Measurements from ENCODE around the gene EGFR. TPM values are rescaled to one million over a fixed set of nuclear protein-coding genes. Genes with fewer than 3 reads are reported as not detected.

EGFR gene
- polyA plus RNA-seq, 2 of the 4 experiments (the other 2 are of a cell fraction) = 59.5 to 63.8 TPM

- ATAC-seq (no peak), DNase-seq (ENCODE audit: low read depth in 1 of 2, low spot score in 1 of 2) (no peak), FAIRE-seq (no peak)
- peak overlapping the region; percentile 85; the same call in 1 of the 3 replicates for H3K4me2 ChIP-seq
- ChIA-PET CTCF (interaction anchor here (1.1 to 3.8 kb wide), 3 partner anchors 14 to 297 kb away, joined by 3 to 15 read pairs (median 10); no protein-coding TSS in a partner anchor), POLR2A (no interaction called here)
- peak overlapping the region; percentile 75 to 92; a peak in 5 of 6 replicates for H3K27ac ChIP-seq
- H3K9me3 ChIP-seq = no peaks in the 10 kb centered on the region
- TF ChIP-seq MAZ (IDR thresholded peaks at IDR 0.05; ENCODE audit: borderline replicate concordance, low read depth, low read length) = no peak
- no peak for TF ChIP-seq KDM1A (IDR thresholded peaks at IDR 0.05; ENCODE audit: low read depth)
- TF ChIP-seq FOXS1 (CRISPR knock-in tag; IDR thresholded peaks at IDR 0.05) = no peak
- no peak for TF ChIP-seq BHLHE40 (IDR thresholded peaks at IDR 0.05; ENCODE audit: low read depth, low read length)
- H3K4me1 ChIP-seq = peaks cover 95% of the 10 kb centered on the region
- H3K4me3 ChIP-seq = no peak overlapping the region
- WGBS (ENCODE audit: missing lambda C conversion rate) = 88% methylated on average over 5 of the region's 8 CpGs
Measured at GRCh38 chr7:55070854-55071253, 52.0 kb downstream of the EGFR start.

GRCh38 chr7:55071411-55072175 is 52.8 kb downstream of the EGFR start:
- FAIRE-seq = no peak
- no peak overlapping the region for H3K4me3 ChIP-seq
- peak overlapping the region; percentile 85; the same call in 2 of the 3 replicates for H3K4me2 ChIP-seq
- peaks cover 95% of the 10 kb centered on the region for H3K4me1 ChIP-seq
- peak overlapping the region; percentile 75 to 92; a peak in 5 of 6 replicates for H3K27ac ChIP-seq
- ATAC-seq = no peak
- ChIA-PET POLR2A (no interaction called here), CTCF (interaction anchor here (1.1 to 3.8 kb wide), 3 partner anchors 15 to 298 kb away, joined by 3 to 15 read pairs (median 10); no protein-coding TSS in a partner anchor)
- TF ChIP-seq ZSCAN20 (CRISPR knock-in tag; IDR thresholded peaks at IDR 0.05) (no peak), RNF2 (IDR thresholded peaks at IDR 0.05; ENCODE audit: borderline replicate concordance, low read depth) (no peak), HOXA7 (CRISPR knock-in tag; IDR thresholded peaks at IDR 0.05) (no peak), RFX5 (IDR thresholded peaks at IDR 0.05) (no peak), BHLHE40 (IDR thresholded peaks at IDR 0.05; ENCODE audit: low read depth, low read length) (no peak), CTCF (IDR thresholded peaks at IDR 0.05) (no peak), CEBPB (IDR thresholded peaks at IDR 0.05) (no peak), EHF (CRISPR knock-in tag; IDR thresholded peaks at IDR 0.05) (no peak), HMGXB4 (CRISPR knock-in tag; IDR thresholded peaks at IDR 0.05; ENCODE audit: borderline replicate concordance) (no peak), HOXB13 (CRISPR knock-in tag; IDR thresholded peaks at IDR 0.05; ENCODE audit: low read depth) (no peak), POLR2A (IDR thresholded peaks at IDR 0.05; ENCODE audit: low read length) (no peak), MYC (IDR thresholded peaks at IDR 0.05; ENCODE audit: borderline replicate concordance, low read length) (no peak), NR3C1 (IDR thresholded peaks at IDR 0.05) (no peak), PHF8 (IDR thresholded peaks at IDR 0.05; ENCODE audit: borderline replicate concordance, low read depth) (no peak), HDAC2 (IDR thresholded peaks at IDR 0.05) (no peak), FOSB (CRISPR knock-in tag; IDR thresholded peaks at IDR 0.05) (no peak), POLR2AphosphoS2 (conservative IDR thresholded peaks at IDR 0.05; ENCODE audit: low read length) (no peak)
- no peaks in the 10 kb centered on the region for H3K9me3 ChIP-seq
- DNase-seq (ENCODE audit: low read depth in 1 of 2, low spot score in 1 of 2) = no peak
- WGBS (ENCODE audit: missing lambda C conversion rate) = 75% methylated on average over 7 of the region's 7 CpGs

GRCh38 chr7:55072251-55072650 is 53.4 kb downstream of the EGFR start:
- 53% methylated on average over 4 of the region's 4 CpGs for WGBS (ENCODE audit: missing lambda C conversion rate)
- Histone ChIP-seq H3K9me3 (no peaks in the 10 kb centered on the region), H3K27ac (peak overlapping the region; percentile 75 to 92), H3K4me2 (peak overlapping the region; percentile 85), H3K4me3 (no peak overlapping the region), H3K4me1 (peaks cover 95% of the 10 kb centered on the region)
- no peak for DNase-seq (ENCODE audit: low read depth in 1 of 2, low spot score in 1 of 2)
- TF ChIP-seq JUN (IDR thresholded peaks at IDR 0.05) = no peak
- TF ChIP-seq NPAS2 (CRISPR knock-in tag; IDR thresholded peaks at IDR 0.05; ENCODE audit: borderline replicate concordance) = no peak
- no peak for FAIRE-seq
- ChIA-PET CTCF (interaction anchor here (1.1 to 3.8 kb wide), 3 partner anchors 15 to 298 kb away, joined by 3 to 15 read pairs (median 10); no protein-coding TSS in a partner anchor), POLR2A (no interaction called here)
- no peak for ATAC-seq

All from A549 (cell line).